GM12878 (cell line): ENCODE measurements around the gene TUT1. TPM values are rescaled to one million over a fixed set of nuclear protein-coding genes. Genes with fewer than 3 reads are reported as not detected.

Experiments
- ATAC-seq: fragments of 200-7000 bp; cut with Tn5 transposase; 3 replicates; pipeline ENCODE4 v1.9.1; 2020; ENCODE audit warnings: mild to moderate bottlenecking, moderate library complexity
- BruUV-seq: library from RNA; stranded (reverse); fragments of 400-500 nt; replicated peaks from 2 replicates; lab custom pipeline; 2021; lab: Mats Ljungman, UMichigan
- CTCF ChIA-PET: fragments of 300-600 bp; sonication (Branson Sonifier 250); formaldehyde crosslinking; extraction: SDS; loops from one replicate; lab custom pipeline; 2021; ENCODE audit warnings: inconsistent platforms; lab: Yijun Ruan, JAX
- POLR2A ChIA-PET: fragments of 350-600 bp; formaldehyde crosslinking; extraction: SDS; loops from one replicate; lab custom pipeline; 2021; ENCODE audit warnings: inconsistent platforms; lab: Charles Lee
- RAD21 ChIA-PET: fragments of 300-600 bp; sonication (Branson Sonifier 250); formaldehyde crosslinking; loops from one replicate; lab custom pipeline; 2023; ENCODE audit warnings: antibody characterized with exemption; ENCODE audit not compliant: unreplicated experiment; lab: Charles Lee
- SMC1A ChIA-PET: fragments of 300-600 bp; sonication (Branson Sonifier 250); formaldehyde crosslinking; loops from one replicate; lab custom pipeline; 2023; ENCODE audit not compliant: unreplicated experiment, uncharacterized antibody; lab: Charles Lee
- DNase-seq: peaks from one replicate; pipeline ENCODE4 v3.0.0-alpha.2; 2011; ENCODE audit warnings: low read depth, low spot score
- FAIRE-seq: peaks from 3 replicates; lab custom pipeline; 2011; peaks lifted over from hg19 to GRCh38; lab: Jason Lieb, UNC
- H2AFZ ChIP-seq: 2 replicates; pipeline ENCODE4 v1.6.0; 2011; ENCODE audit warnings: low read depth, low read length, control low read depth; ENCODE audit not compliant: control insufficient read depth
- H3K27ac ChIP-seq: 2 replicates; pipeline ENCODE4 v1.5.1; 2011; ENCODE audit warnings: control low read depth; ENCODE audit not compliant: control insufficient read depth, insufficient read depth
- H3K27me3 ChIP-seq, 2 experiments: replicated peaks in 1 of 2; 2 replicates each; pipeline versions ENCODE4 v1.6.0 to v1.6.1; 2011; ENCODE audit warnings: low read length in 1 of 2; ENCODE audit not compliant: control insufficient read depth in 2 of 2, insufficient read depth in 2 of 2
- H3K36me3 ChIP-seq, 2 experiments: 2 replicates each; pipeline ENCODE4 v1.5.1; 2011; ENCODE audit warnings: low read length in 1 of 2; ENCODE audit not compliant: control insufficient read depth in 2 of 2, insufficient read depth in 2 of 2
- H3K4me1 ChIP-seq: 2 replicates; pipeline ENCODE4 v1.6.1; 2011; ENCODE audit warnings: mild to moderate bottlenecking, low read length, moderate library complexity, mixed read lengths; ENCODE audit not compliant: control insufficient read depth, insufficient read depth
- H3K4me2 ChIP-seq: 2 replicates; pipeline ENCODE4 v1.6.0; 2011; ENCODE audit warnings: control low read depth; ENCODE audit not compliant: control insufficient read depth, insufficient read depth
- H3K4me3 ChIP-seq: fragments of 200-600 bp; sonication (generic); 2 replicates; pipeline ENCODE4 v1.5.1; 2016
- H3K79me2 ChIP-seq: 2 replicates; pipeline ENCODE4 v1.6.0; 2011; ENCODE audit warnings: low read length; ENCODE audit not compliant: control insufficient read depth, insufficient read depth
- H3K9ac ChIP-seq: 2 replicates; pipeline ENCODE4 v1.8.0; 2011; ENCODE audit warnings: low read length, control low read depth, mixed read lengths; ENCODE audit not compliant: control insufficient read depth, insufficient read depth
- H3K9me3 ChIP-seq: replicated peaks from 3 replicates; pipeline ENCODE4 v1.5.1; 2011; ENCODE audit warnings: mild to moderate bottlenecking, low read length; ENCODE audit not compliant: control insufficient read depth, insufficient read depth
- H4K20me1 ChIP-seq: 2 replicates; pipeline ENCODE4 v1.6.0; 2011; ENCODE audit not compliant: control insufficient read depth, insufficient read depth
- E2F8 ChIP-seq: fragments of 450-650 bp; IDR thresholded peaks from 2 replicates; pipeline ENCODE4 v1.6.1; 2018; ENCODE audit warnings: mild to moderate bottlenecking, low read depth, moderate library complexity; ENCODE audit not compliant: partially characterized antibody
- WGBS: methylation state at CpG from one replicate; pipeline ENCODE4 v1.1.6; 2016; ENCODE audit warnings: low lambda C conversion rate; ENCODE audit not compliant: insufficient replicate concordance, insufficient coverage; ENCODE audit errors: missing lambda C conversion rate; 5-methylcytosine and 5-hydroxymethylcytosine counted together
- in situ Hi-C: fragments of 300-500 bp; cut with MboI; formaldehyde crosslinking; loops from 9 replicates; pipeline ENCODE4 v1.14.3; 2018; ENCODE audit warnings: mixed read lengths
- intact Hi-C: fragments of 100-400 bp; cut with micrococcal nuclease; formaldehyde crosslinking; loops from one replicate; pipeline ENCODE4 v1.14.2; 2022; ENCODE audit not compliant: unreplicated experiment
- polyA plus RNA-seq, 11 experiments: library from polyadenylated mRNA; depleted of rRNA in 4 of 11; unstranded in 6 of 11; stranded (reverse) in 5 of 11; fragments of >200 nt; fragmentation: Nextera tagmentation in 4 of 11; fragmentation: Illumina TruSeq in 1 of 11; extraction: Ambion mirVana in 4 of 11; extraction: Trizol in 1 of 11; gene quantifications; 1 replicate in 1 of 11; 2 replicates in 10 of 11; pipeline versions ENCODE4 v1.2.1 to v1.2.3, GENCODE V29; 2011 to 2016; ENCODE audit warnings: inconsistent platforms in 2 of 11, missing spikeins in 2 of 11, low read depth in 1 of 11
- total RNA-seq, 4 experiments: library from RNA; depleted of rRNA in 3 of 4; stranded (reverse); fragments of >200 nt in 3 of 4; fragmentation: Illumina TruSeq in 1 of 4; extraction: Trizol in 1 of 4; gene quantifications; 2 replicates each; pipeline versions ENCODE4 v1.2.1 to v1.2.3, GENCODE V29; 2013 to 2021

TUT1 gene
- total and polyA plus RNA-seq, 10 of the 15 experiments (the other 5 are each of a cell fraction or from before 2014, with no cell fraction given), result 1.1 to 29.9 (median 16.2) TPM

GRCh38 chr11:62535802-62536201, 55.5 kb downstream of the TUT1 start:
- BruUV-seq, result no TSS peak
- Histone ChIP-seq H3K4me1 (peaks cover 27% of the 10 kb centered on the region), H3K27ac (no peak overlapping the region), H3K27me3 (no peaks in the 10 kb centered on the region), H4K20me1 (no peaks in the 10 kb centered on the region; the same call in 1 of the 2 replicates)
- in situ Hi-C loops, result no loop called here
- ChIA-PET CTCF (no interaction called here), RAD21 (interaction anchor here (0.6 kb wide), 1 partner anchor 82 kb away, joined by 3 read pairs; no protein-coding TSS in a partner anchor)
- TF ChIP-seq E2F8, result no peak
- TF ChIP-seq, all 136 proteins: peak for 0
- Histone ChIP-seq H3K4me2 (no peak overlapping the region), H3K79me2 (peaks cover 29% of the 10 kb centered on the region), H3K4me3 (no peak overlapping the region), H3K9ac (no peak overlapping the region), H3K9me3 (no peaks in the 10 kb centered on the region), H3K36me3 (peaks cover 6 to 20% of the 10 kb centered on the region in 2 experiments; a peak in 3 of 4 replicates), H2AFZ (no peak overlapping the region)
- ChIA-PET POLR2A (no interaction called here), SMC1A (no interaction called here)
- ATAC-seq, result no peak
- WGBS, result 73% methylated on average over 9 of the region's 12 CpGs
- no peak for FAIRE-seq
- DNase-seq, result no peak
- intact Hi-C loops, result no loop called here
